Epithelial cell of prostate (primary cell): ENCODE data around the gene MEPE.

Experiments
- DNase-seq: peaks from one replicate; pipeline ENCODE4 v3.0.0-alpha.2; 2011; ENCODE audit warnings: low read depth, low spot score
- H3K27ac ChIP-seq: fragments of 450-650 bp; 2 replicates; pipeline ENCODE4 v1.5.1; 2017; ENCODE audit warnings: mild to moderate bottlenecking

Gene MEPE

GRCh38 chr4:87832669-87833068 is at the start of gene MEPE:
TSS of gene MEPE (plus strand) at chr4:87832969. CDS start at chr4:87834715, 1,746 bp downstream.
- no peak within 1 kb of the TSS for H3K27ac ChIP-seq
- no peak for DNase-seq

- DNase-seq, result no peak
- no peak overlapping the region for H3K27ac ChIP-seq
Measured at GRCh38 chr4:87783781-87784180, 49.0 kb upstream of the MEPE start.

GRCh38 chr4:87785731-87786509 is 46.8 kb upstream of the MEPE start:
- DNase-seq, result no peak
- H3K27ac ChIP-seq, result no peak overlapping the region

- no peak for DNase-seq
- no peak within 1 kb of the TSS for H3K27ac ChIP-seq
Measured at GRCh38 chr4:87799301-87800113, 33.3 kb upstream of the MEPE start, which contains the start of gene IBSP. TSS of gene IBSP (plus strand) at chr4:87799554. CDS start at chr4:87802362, 2,808 bp downstream.

GRCh38 chr4:87802858-87803257 is 29.9 kb upstream of the MEPE start:
- DNase-seq, result no peak
- H3K27ac ChIP-seq, result no peak overlapping the region

- H3K27ac ChIP-seq, result no peak overlapping the region
- DNase-seq, result no peak
Measured at GRCh38 chr4:87803421-87803820, 29.3 kb upstream of the MEPE start.

GRCh38 chr4:87804871-87805270 is 27.9 kb upstream of the MEPE start:
- no peak for DNase-seq
- no peak overlapping the region for H3K27ac ChIP-seq

- no peak for DNase-seq
- H3K27ac ChIP-seq, result no peak overlapping the region
Measured at GRCh38 chr4:87805971-87806370, 26.8 kb upstream of the MEPE start.

GRCh38 chr4:87806520-87806919 is 26.2 kb upstream of the MEPE start:
- no peak for DNase-seq
- H3K27ac ChIP-seq, result no peak overlapping the region

- H3K27ac ChIP-seq, result no peak overlapping the region
- no peak for DNase-seq
Measured at GRCh38 chr4:87807402-87807801, 25.4 kb upstream of the MEPE start.

GRCh38 chr4:87811977-87812376 is 20.8 kb upstream of the MEPE start:
- no peak overlapping the region for H3K27ac ChIP-seq
- DNase-seq, result no peak

GRCh38 chr4:87819281-87819919 is 13.4 kb upstream of the MEPE start:
- peak overlapping the region; percentile 57 for H3K27ac ChIP-seq
- DNase-seq, result peak; percentile 73

GRCh38 chr4:87823200-87823599 is 9.6 kb upstream of the MEPE start:
- DNase-seq, result no peak
- no peak overlapping the region for H3K27ac ChIP-seq

GRCh38 chr4:87823724-87824123 is 9.0 kb upstream of the MEPE start:
- no peak overlapping the region for H3K27ac ChIP-seq
- no peak for DNase-seq

- H3K27ac ChIP-seq, result no peak overlapping the region
- no peak for DNase-seq
Measured at GRCh38 chr4:87824352-87824751, 8.4 kb upstream of the MEPE start.

GRCh38 chr4:87834401-87834800 is 1.6 kb downstream of the MEPE start:
- DNase-seq, result no peak
- no peak overlapping the region for H3K27ac ChIP-seq

- DNase-seq, result no peak
- H3K27ac ChIP-seq, result no peak overlapping the region
Measured at GRCh38 chr4:87835197-87835596, 2.4 kb downstream of the MEPE start.

GRCh38 chr4:87835743-87836142 is 3.0 kb downstream of the MEPE start:
- DNase-seq, result no peak
- no peak overlapping the region for H3K27ac ChIP-seq

GRCh38 chr4:87838205-87838604 is 5.4 kb downstream of the MEPE start:
- no peak for DNase-seq
- H3K27ac ChIP-seq, result no peak overlapping the region

GRCh38 chr4:87838890-87839591 is 6.3 kb downstream of the MEPE start:
- DNase-seq, result no peak
- no peak overlapping the region for H3K27ac ChIP-seq
